ENCODE measurements around the gene STPG1.

STPG1 gene

GRCh38 chr1:24337455-24337854 lies 76.1 kb downstream of the STPG1 start:
- DNase-seq: no peak

- DNase-seq: no peak
Measured at GRCh38 chr1:24336075-24336474, 77.5 kb downstream of the STPG1 start.

GRCh38 chr1:24331961-24332673 lies 81.5 kb downstream of the STPG1 start:
- no peak for DNase-seq

GRCh38 chr1:24329797-24330543 lies 83.6 kb downstream of the STPG1 start:
- no peak for DNase-seq

GRCh38 chr1:24329331-24329730 lies 84.3 kb downstream of the STPG1 start:
- no peak for DNase-seq

- DNase-seq: no peak
Measured at GRCh38 chr1:24327891-24328290, 85.7 kb downstream of the STPG1 start.

GRCh38 chr1:24327486-24327885 lies 86.1 kb downstream of the STPG1 start:
- DNase-seq: no peak

- no peak for DNase-seq
Measured at GRCh38 chr1:24325587-24326449, 87.8 kb downstream of the STPG1 start.

GRCh38 chr1:24324903-24325302 lies 88.7 kb downstream of the STPG1 start:
- no peak for DNase-seq

GRCh38 chr1:24323281-24323680 lies 90.3 kb downstream of the STPG1 start:
- no peak for DNase-seq

- no peak for DNase-seq
Measured at GRCh38 chr1:24322470-24323177, 91.0 kb downstream of the STPG1 start.

GRCh38 chr1:24321697-24322469 lies 91.7 kb downstream of the STPG1 start:
- peak; percentile 78 for DNase-seq

- no peak for DNase-seq
Measured at GRCh38 chr1:24321126-24321525, 92.5 kb downstream of the STPG1 start.

- no peak for DNase-seq
Measured at GRCh38 chr1:24319962-24320361, 93.6 kb downstream of the STPG1 start.

GRCh38 chr1:24319312-24319863 lies 94.2 kb downstream of the STPG1 start, which contains the start of gene GRHL3:
GRHL3 (plus strand) TSS chr1:24319357; CDS start chr1:24319552, 195 bp downstream.
- DNase-seq: no peak

- no peak for DNase-seq
Measured at GRCh38 chr1:24318615-24319311, 94.8 kb downstream of the STPG1 start.

GRCh38 chr1:24317956-24318614 lies 95.5 kb downstream of the STPG1 start:
- DNase-seq: no peak

GRCh38 chr1:24317081-24317480 lies 96.5 kb downstream of the STPG1 start:
- DNase-seq: no peak

GRCh38 chr1:24316645-24317044 lies 96.9 kb downstream of the STPG1 start:
- DNase-seq: no peak

GRCh38 chr1:24315391-24315790 lies 98.2 kb downstream of the STPG1 start:
- DNase-seq: no peak
